H9 (cell line): ENCODE results near the gene RBFOX2. TPM values are rescaled to one million over a fixed set of nuclear protein-coding genes. Genes with fewer than 3 reads are reported as not detected.

Source experiments
- DNase-seq: peaks from one replicate; pipeline ENCODE4 v3.0.0-alpha.2; 2017
- H2AFZ ChIP-seq: one replicate; pipeline ENCODE4 v1.6.1; 2013; ENCODE audit warnings: mild to moderate bottlenecking, low read length, control low read depth, moderate library complexity
- H2AK5ac ChIP-seq: 2 replicates; pipeline ENCODE4 v1.6.1; 2013; ENCODE audit warnings: low read length, control low read depth, mixed read lengths; ENCODE audit not compliant: insufficient read length
- H2BK120ac ChIP-seq: one replicate; pipeline ENCODE4 v1.6.1; 2013; ENCODE audit warnings: low read depth, mild to moderate bottlenecking, low read length, control low read depth, inconsistent platforms; ENCODE audit not compliant: poor library complexity, severe bottlenecking
- H2BK12ac ChIP-seq: 2 replicates; pipeline ENCODE4 v1.6.1; 2013; ENCODE audit warnings: low read length, control low read depth, mixed read lengths, low read depth; ENCODE audit not compliant: insufficient read length
- H2BK15ac ChIP-seq: 2 replicates; pipeline ENCODE4 v1.6.1; 2013; ENCODE audit warnings: low read depth, low read length, control low read depth
- H2BK20ac ChIP-seq: one replicate; pipeline ENCODE4 v1.6.1; 2013; ENCODE audit warnings: low read depth, mild to moderate bottlenecking, low read length, control low read depth, inconsistent platforms; ENCODE audit not compliant: poor library complexity, severe bottlenecking
- H2BK5ac ChIP-seq: 2 replicates; pipeline ENCODE4 v1.6.1; 2013; ENCODE audit warnings: low read length, control low read depth, mixed read lengths; ENCODE audit not compliant: insufficient read length
- H3K14ac ChIP-seq: 2 replicates; pipeline ENCODE4 v1.6.1; 2013; ENCODE audit warnings: low read length, control low read depth; ENCODE audit not compliant: insufficient read depth
- H3K18ac ChIP-seq: 2 replicates; pipeline ENCODE4 v1.6.1; 2013; ENCODE audit warnings: low read depth, mild to moderate bottlenecking, mixed read lengths, low read length, control low read depth; ENCODE audit not compliant: insufficient read length
- H3K23ac ChIP-seq: 2 replicates; pipeline ENCODE4 v1.6.1; 2013; ENCODE audit warnings: low read length, control low read depth, mixed read lengths, low read depth; ENCODE audit not compliant: insufficient read length
- H3K23me2 ChIP-seq: 2 replicates; pipeline ENCODE4 v1.6.1; 2013; ENCODE audit warnings: low read depth, mild to moderate bottlenecking, mixed read lengths, low read length, control low read depth; ENCODE audit not compliant: insufficient read length, poor library complexity, severe bottlenecking
- H3K27ac ChIP-seq: 2 replicates; pipeline ENCODE4 v1.5.1; 2013; ENCODE audit warnings: low read length, control low read depth, mixed read lengths, low read depth; ENCODE audit not compliant: insufficient read length
- H3K27me3 ChIP-seq: 2 replicates; pipeline ENCODE4 v1.6.1; 2013; ENCODE audit warnings: low read length, control low read depth, inconsistent platforms; ENCODE audit not compliant: insufficient read depth
- H3K4ac ChIP-seq: 2 replicates; pipeline ENCODE4 v1.6.1; 2013; ENCODE audit warnings: low read depth, mild to moderate bottlenecking, control low read depth, inconsistent platforms, low read length, moderate library complexity
- H3K4me1 ChIP-seq: 2 replicates; pipeline ENCODE4 v1.6.1; 2013; ENCODE audit warnings: low read length, control low read depth, inconsistent platforms; ENCODE audit not compliant: insufficient read depth
- H3K4me2 ChIP-seq: 2 replicates; pipeline ENCODE4 v1.6.1; 2013; ENCODE audit warnings: low read length, control low read depth, mixed read lengths; ENCODE audit not compliant: insufficient read length, insufficient read depth
- H3K56ac ChIP-seq: 2 replicates; pipeline ENCODE4 v1.6.1; 2013; ENCODE audit warnings: low read depth, mild to moderate bottlenecking, mixed read lengths, low read length, control low read depth; ENCODE audit not compliant: insufficient read length
- H3K79me1 ChIP-seq: 2 replicates; pipeline ENCODE4 v1.6.1; 2013; ENCODE audit warnings: low read depth, mild to moderate bottlenecking, moderate library complexity, low read length, control low read depth, inconsistent platforms; ENCODE audit not compliant: insufficient read depth, poor library complexity, severe bottlenecking
- H3K79me2 ChIP-seq: 2 replicates; pipeline ENCODE4 v1.6.1; 2013; ENCODE audit warnings: low read length, control low read depth, inconsistent platforms; ENCODE audit not compliant: insufficient read depth
- H3K9ac ChIP-seq: 2 replicates; pipeline ENCODE4 v1.6.1; 2013; ENCODE audit warnings: low read length, control low read depth, mixed read lengths; ENCODE audit not compliant: insufficient read length; ENCODE audit errors: extremely low read depth
- H3K9me3 ChIP-seq: one replicate; pipeline ENCODE4 v1.6.1; 2013; ENCODE audit warnings: low read depth, low read length, inconsistent platforms; ENCODE audit not compliant: control insufficient read depth
- H3T11ph ChIP-seq: one replicate; pipeline ENCODE4 v1.6.1; 2013; ENCODE audit warnings: mild to moderate bottlenecking, low read length, control low read depth, inconsistent platforms
- H4K20me1 ChIP-seq: one replicate; pipeline ENCODE4 v1.6.1; 2013; ENCODE audit not compliant: control insufficient read depth, insufficient read length, insufficient read depth
- H4K5ac ChIP-seq: 2 replicates; pipeline ENCODE4 v1.6.1; 2013; ENCODE audit warnings: low read depth, mild to moderate bottlenecking, mixed read lengths, low read length, control low read depth; ENCODE audit not compliant: insufficient read length
- H4K8ac ChIP-seq: replicated peaks from 2 replicates; pipeline ENCODE4 v1.6.1; 2013; ENCODE audit warnings: low read length, control low read depth, mixed read lengths, low read depth; ENCODE audit not compliant: insufficient read length
- H4K91ac ChIP-seq: 2 replicates; pipeline ENCODE4 v1.6.1; 2013; ENCODE audit warnings: low read depth, mild to moderate bottlenecking, moderate library complexity, mixed read lengths, low read length, control low read depth; ENCODE audit not compliant: insufficient read length
- H3K27ac Mint-ChIP-seq, 3 experiments: 2 replicates in 2 of 3; 3 replicates in 1 of 3; pipeline ENCODE4 v1.8.0; 2020 to 2021; ENCODE audit warnings: mixed read lengths in 3 of 3, mild to moderate bottlenecking in 1 of 3, moderate library complexity in 1 of 3
- H3K27me3 Mint-ChIP-seq: 2 replicates; pipeline ENCODE4 v1.8.0; 2021; ENCODE audit warnings: low read depth, mild to moderate bottlenecking, moderate library complexity, mixed read lengths
- H3K36me3 Mint-ChIP-seq, 3 experiments: 2 replicates in 2 of 3; 3 replicates in 1 of 3; pipeline ENCODE4 v1.8.0; 2020 to 2021; ENCODE audit warnings: low read depth in 3 of 3, mixed read lengths in 3 of 3; ENCODE audit not compliant: insufficient read depth in 1 of 3
- H3K4me1 Mint-ChIP-seq, 2 experiments: 2 replicates each; pipeline ENCODE4 v1.8.0; 2020; ENCODE audit warnings: mixed read lengths in 2 of 2
- H3K4me3 Mint-ChIP-seq, 2 experiments: 2 replicates in 1 of 2; 3 replicates in 1 of 2; pipeline ENCODE4 v1.8.0; 2020 to 2021; ENCODE audit warnings: mild to moderate bottlenecking in 2 of 2, mixed read lengths in 2 of 2, moderate library complexity in 1 of 2
- H3K9me3 Mint-ChIP-seq, 2 experiments: 2 replicates in 1 of 2; 3 replicates in 1 of 2; pipeline ENCODE4 v1.8.0; 2020; ENCODE audit warnings: mild to moderate bottlenecking in 2 of 2, mixed read lengths in 2 of 2, moderate library complexity in 1 of 2
- CTCF ChIP-seq: fragments of 200-600 bp; sonication (generic); conservative IDR thresholded peaks from 3 replicates; pipeline ENCODE4 v1.8.0; 2021; ENCODE audit warnings: antibody characterized with exemption, mild to moderate bottlenecking
- WGBS: extraction: QIAGEN DNeasy Blood & Tissue Kit; methylation state at CpG from one replicate; pipeline ENCODE4 v1.1.7; 2013; ENCODE audit warnings: missing lambda C conversion rate, low lambda C conversion rate, mixed read lengths; ENCODE audit not compliant: insufficient read length; ENCODE audit errors: extremely low coverage; 5-methylcytosine and 5-hydroxymethylcytosine counted together
- total RNA-seq: library from RNA; stranded (reverse); gene quantifications from 2 replicates; pipeline ENCODE4 v1.2.1, GENCODE V29; 2021

RBFOX2 gene
- total RNA-seq, 1 experiment from 2014 or later, result 84.7 TPM

- H3K23ac ChIP-seq, result no peak overlapping the region
- no peak overlapping the region for H4K91ac ChIP-seq
- no peak overlapping the region for H2AK5ac ChIP-seq
- no peak overlapping the region for H3K4ac ChIP-seq
- H3K79me1 ChIP-seq, result no peaks in the 10 kb centered on the region
- peaks cover 3% of the 10 kb centered on the region for H3K4me1 ChIP-seq
- no peak overlapping the region for H3K4me2 ChIP-seq
- H3K79me2 ChIP-seq, result peaks cover 6% of the 10 kb centered on the region; the same call in 1 of the 2 replicates
- Mint-ChIP-seq H3K36me3 (no peaks in the 10 kb centered on the region), H3K27me3 (no peaks in the 10 kb centered on the region), H3K27ac (no peak overlapping the region; a peak in 2 of 7 replicates), H3K4me3 (no peak overlapping the region), H3K4me1 (peaks cover 27 to 34% of the 10 kb centered on the region in 2 experiments), H3K9me3 (no peaks in the 10 kb centered on the region)
- no peak overlapping the region for H4K8ac ChIP-seq
- H3K56ac ChIP-seq, result no peak overlapping the region
- no peaks in the 10 kb centered on the region for H3K9me3 ChIP-seq
- no peak overlapping the region for H2BK5ac ChIP-seq
- H4K20me1 ChIP-seq, result no peaks in the 10 kb centered on the region
- no peak overlapping the region for H3K14ac ChIP-seq
- no peaks in the 10 kb centered on the region for H3K27me3 ChIP-seq
- no peak overlapping the region for H2BK15ac ChIP-seq
- no peak overlapping the region for H3K9ac ChIP-seq
- H3K27ac ChIP-seq, result no peak overlapping the region
- H4K5ac ChIP-seq, result no peak overlapping the region
- no peak overlapping the region for H3K18ac ChIP-seq
- no peak for DNase-seq
- TF ChIP-seq CTCF, result no peak
- H2BK20ac ChIP-seq, result no peak overlapping the region
- H2AFZ ChIP-seq, result no peak overlapping the region
- no peak overlapping the region for H3T11ph ChIP-seq
- no peak overlapping the region for H2BK120ac ChIP-seq
- H3K23me2 ChIP-seq, result no peaks in the 10 kb centered on the region
- no CpG with 5 or more reads among the region's 6 CpGs for WGBS
- H2BK12ac ChIP-seq, result no peak overlapping the region
Measured at GRCh38 chr22:35966314-35967045, 62.1 kb downstream of the RBFOX2 start.
